HL-60/S4 treated with retinoic acid at 250 ng/mL for 4 days and 3 days (cell line): ENCODE data around the gene COMTD1.

Experiments used
- in situ Hi-C: fragments of 300-500 bp; cut with MboI; formaldehyde crosslinking; loops from 2 replicates; pipeline ENCODE4 v1.7.0; 2022; ENCODE audit warnings: low sequenced_read_pairs

COMTD1 gene

GRCh38 chr10:75235375-75236177, at the start of gene COMTD1:
TSS of gene COMTD1 (minus strand) at chr10:75235957. CDS start at chr10:75235928, 29 bp downstream.
- in situ Hi-C loops = loop anchor here (25.0 kb wide), 1 partner anchor 973 kb away; no protein-coding TSS in a partner anchor

DNA sequence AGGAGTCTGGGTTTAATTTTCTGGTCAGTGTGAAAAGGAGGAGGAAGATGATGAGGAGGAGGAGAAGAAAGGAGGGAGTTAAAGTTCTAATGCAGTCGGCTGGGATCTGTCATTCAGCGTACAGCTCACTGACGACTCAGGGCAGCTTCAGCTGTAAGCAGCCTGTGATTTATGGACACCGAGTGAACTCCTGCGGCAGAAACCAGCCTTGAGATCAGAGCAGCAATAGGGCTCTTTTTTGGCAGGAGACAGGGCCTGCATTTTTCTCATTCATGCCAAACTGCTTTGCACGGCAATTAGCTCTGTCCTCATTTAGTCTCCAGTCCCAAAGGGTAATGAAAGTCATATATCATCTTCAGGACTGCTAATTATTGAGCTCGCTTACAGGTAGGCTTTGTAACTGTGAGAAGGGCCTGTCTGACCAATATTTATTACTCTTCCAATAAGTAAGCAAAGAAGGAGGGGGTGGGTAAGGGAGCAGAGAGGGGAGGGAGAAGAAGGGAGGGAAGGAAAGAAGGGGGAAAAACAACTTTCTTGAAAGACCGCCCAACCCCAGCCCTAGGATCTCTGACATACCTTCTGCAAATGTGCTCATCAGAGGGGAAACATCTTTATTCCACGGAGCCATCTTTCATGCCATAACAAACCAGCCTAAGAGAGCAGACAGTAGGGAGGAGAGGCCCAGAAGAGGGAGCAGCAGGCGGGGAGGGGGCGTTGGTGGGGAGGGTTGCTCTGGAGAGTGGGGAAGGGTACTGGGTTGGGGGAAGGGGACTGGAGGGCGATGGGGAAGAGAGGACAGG, 48.1 kb upstream of the COMTD1 start:
- in situ Hi-C loops = no loop called here

DNA sequence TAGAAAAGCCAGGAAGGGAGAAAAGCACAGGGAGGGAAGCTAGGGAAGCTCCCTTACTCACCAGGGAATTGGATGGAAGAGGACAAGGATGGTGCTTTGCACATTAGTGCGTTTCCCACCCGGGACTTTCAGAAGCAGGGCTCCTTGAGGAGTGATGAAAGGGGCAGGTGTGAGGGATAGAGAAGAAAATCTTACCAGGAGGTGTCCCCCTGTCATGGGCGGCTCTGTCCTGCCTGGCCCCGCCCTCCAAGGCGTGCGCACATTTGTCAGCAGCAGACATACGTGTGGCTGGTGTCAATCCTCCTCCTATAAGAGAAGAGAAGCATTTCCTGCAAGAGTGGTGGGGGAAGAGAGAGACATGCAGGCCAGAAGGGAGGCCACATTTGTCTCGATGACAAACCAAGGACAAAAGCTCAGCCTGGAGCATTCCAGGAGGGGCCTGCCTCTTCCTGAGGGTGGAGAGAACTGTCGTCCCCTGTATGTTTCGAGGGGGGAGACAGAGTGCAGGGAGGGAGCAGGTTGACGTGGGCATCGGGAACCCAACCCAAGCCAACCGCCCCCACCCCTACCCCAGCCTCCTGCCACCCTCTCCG, 47.4 kb upstream of the COMTD1 start:
- in situ Hi-C loops = no loop called here

GRCh38 chr10:75281974-75282373, 46.2 kb upstream of the COMTD1 start:
- in situ Hi-C loops = no loop called here

GRCh38 chr10:75280236-75280635, 44.5 kb upstream of the COMTD1 start:
- in situ Hi-C loops = no loop called here

DNA sequence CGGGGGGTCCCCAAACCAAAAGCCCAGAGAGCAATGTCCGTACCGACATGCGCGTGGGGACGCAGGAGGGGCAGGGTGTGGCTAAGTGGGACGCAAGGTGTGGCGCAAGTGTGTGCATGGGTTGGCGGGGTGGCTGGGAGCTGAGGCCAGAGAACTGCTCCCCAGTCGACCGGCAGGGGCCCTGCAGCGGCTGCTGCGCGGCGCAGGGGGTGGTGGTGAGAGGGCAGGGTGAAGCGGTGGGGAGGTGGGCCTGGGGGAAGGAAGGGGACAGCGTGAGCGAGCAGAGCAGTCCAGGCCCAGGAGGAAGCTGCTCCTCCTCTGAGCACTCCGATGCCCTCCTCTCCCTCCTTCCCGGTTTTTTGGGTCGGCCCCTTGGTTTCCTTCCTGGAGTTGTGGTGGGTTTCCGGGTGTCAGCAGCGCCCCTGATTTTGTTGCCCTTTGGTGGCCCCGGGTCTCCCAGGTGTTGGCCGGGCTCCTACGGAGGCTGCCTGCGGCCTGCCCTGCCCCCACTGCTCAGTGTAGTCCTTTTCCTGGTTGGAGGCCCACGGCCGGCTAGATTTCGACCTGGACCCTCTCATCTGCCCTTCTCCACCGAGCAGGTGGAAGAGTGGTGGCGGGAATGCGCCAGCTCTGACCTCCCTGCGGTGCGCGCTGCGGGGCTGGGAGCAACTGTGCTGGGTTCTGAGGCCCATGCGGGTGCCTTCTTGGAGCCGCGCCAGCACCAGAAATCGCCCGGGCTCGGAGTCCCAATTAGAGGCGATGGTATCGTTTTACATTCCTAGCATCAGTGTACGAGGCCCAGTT, 40.5 kb upstream of the COMTD1 start:
- in situ Hi-C loops = no loop called here

GRCh38 chr10:75272896-75273295, 37.1 kb upstream of the COMTD1 start:
- in situ Hi-C loops = no loop called here

DNA sequence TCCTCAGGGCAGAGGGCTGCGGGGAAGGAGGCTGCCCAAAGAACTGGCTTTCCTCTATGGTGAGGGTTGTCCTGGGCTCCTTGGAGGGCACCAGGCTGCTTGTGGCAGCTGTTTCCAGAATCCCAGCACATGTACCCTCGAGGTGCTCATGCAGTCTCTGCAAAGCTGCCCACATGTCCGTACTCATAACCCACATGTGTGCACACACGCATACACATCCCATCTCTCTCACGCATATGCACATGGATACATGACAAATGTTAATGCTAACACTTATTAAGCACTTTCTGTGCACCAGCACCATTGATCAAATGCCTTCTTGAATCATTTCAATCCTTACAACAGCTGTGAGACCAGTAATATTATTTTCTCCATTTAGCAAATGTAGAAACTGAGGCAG, 36.3 kb upstream of the COMTD1 start:
- in situ Hi-C loops = no loop called here

DNA sequence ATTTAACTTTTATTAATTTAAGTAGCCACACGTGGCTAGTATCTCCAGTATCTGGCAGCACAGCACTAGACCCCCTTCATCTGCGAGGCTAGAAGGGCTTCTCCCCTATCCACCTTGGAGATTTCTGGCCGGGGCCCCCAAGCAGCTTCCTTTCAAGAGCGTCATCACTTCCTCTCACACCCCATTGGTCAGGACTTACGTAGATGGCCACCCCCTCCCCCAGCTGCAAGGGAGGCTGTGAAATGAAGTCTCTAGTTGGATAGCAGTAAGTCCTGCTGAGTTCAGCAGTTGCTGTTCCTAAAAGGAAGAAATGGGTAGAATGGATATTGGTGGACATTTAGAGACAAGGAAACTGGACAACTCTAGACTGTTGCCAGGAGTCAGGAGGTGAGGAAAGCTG, 33.8 kb upstream of the COMTD1 start:
- in situ Hi-C loops = no loop called here

DNA sequence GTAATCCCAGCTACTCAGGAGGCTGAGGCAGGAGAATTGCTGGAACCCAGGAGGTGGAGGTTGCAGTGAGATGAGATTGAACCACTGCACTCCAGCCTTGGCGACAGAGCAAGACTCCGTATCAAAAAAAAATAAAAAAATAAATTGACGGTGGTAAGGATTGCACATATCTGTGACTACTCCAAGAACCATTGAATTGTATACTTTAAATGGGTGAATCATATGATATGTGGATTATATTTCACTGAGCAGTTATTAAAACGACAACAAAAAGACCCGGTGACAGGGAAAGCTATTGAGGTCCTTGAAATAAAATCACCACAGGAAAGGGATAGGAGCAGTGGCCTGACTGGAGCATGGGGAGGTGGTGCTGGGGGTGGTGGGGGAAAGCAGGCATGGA, 31.2 kb upstream of the COMTD1 start:
- in situ Hi-C loops = no loop called here

- in situ Hi-C loops = no loop called here
These were observed 30.1 kb upstream of the COMTD1 start for GRCh38 chr10:75265856-75266255.

DNA sequence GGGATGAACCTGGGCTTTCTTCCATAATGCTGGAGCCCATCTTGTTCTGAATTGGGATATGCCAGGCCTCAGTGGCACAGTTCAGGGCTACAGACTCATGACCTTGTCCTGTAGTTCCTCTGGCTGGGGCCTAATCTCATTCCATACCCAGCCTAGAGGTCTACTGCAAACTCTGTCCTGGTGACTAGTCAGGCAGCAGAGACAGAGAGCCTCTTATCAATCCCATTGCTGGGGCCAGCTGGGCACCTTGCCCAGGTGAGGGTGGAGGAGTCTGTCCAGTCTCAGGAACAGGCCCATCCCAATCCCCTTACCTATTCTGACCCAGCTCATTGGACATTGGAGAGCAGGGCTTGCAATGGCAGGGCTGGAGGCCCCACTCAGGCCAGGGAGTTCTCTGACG, 28.0 kb upstream of the COMTD1 start:
- in situ Hi-C loops = no loop called here

- in situ Hi-C loops = no loop called here
These were observed 26.3 kb upstream of the COMTD1 start for GRCh38 chr10:75261813-75262705.

DNA sequence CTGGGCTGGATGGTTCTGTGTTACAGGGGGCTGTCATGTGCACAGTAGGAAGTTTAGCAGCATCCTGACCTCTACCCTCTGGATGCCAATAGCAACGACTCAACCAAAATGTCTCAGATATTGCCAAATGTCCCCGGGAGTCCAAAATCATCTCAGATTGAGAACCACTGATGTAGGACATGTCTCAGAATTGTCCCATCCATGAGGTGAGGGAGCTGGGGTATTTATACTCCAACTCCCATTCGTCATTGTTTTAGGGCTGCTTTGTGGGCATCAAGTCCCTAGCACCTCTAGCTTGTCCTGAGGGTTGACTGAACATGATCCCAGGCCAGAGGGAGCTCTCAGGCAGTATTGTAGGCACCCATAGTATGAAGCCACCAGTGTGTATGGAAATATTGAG, 25.2 kb upstream of the COMTD1 start:
- in situ Hi-C loops = no loop called here

GRCh38 chr10:75254739-75255138, 19.0 kb upstream of the COMTD1 start:
- in situ Hi-C loops = no loop called here

- in situ Hi-C loops = no loop called here
These were observed 17.8 kb upstream of the COMTD1 start for GRCh38 chr10:75253281-75254220.

DNA sequence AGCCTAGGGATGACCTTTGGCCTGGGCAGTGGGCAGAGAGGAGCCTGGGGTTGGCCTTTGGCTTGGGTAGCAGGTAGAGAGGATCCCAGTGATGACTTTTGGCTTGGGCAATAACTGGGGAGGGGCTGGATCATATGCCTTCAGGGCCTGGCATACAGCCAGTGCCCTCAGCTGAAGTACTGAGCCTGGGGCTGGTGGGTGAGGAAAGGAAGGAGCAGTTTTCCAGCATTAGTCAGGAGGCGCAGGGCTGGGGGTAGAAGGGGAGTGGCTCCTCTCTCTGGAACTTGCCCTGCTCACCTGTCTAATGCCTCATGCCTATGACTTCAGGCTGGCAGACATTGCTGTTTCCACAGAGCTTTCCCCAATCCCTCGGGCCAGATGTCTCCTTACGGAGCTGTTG, 15.2 kb upstream of the COMTD1 start:
- in situ Hi-C loops = no loop called here

DNA sequence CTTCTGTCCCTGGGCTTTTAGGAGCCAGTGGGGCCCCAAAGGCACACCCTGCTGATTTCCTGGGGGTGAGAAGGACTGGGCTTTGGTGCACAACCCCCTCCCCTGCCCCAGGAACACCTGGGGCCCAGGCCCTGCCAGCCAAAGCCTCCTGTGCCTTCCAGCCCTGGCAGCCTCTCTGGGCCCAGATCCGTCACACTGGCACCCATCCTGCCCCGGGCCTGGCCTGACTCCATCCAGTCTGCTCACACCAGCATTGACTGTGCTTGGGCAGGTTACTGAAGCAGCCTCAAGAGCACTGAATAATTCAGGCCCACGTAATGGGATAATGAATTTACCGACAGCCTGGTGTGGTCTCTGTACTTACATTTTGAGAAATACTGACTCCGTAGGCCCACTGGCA, 12.0 kb upstream of the COMTD1 start:
- in situ Hi-C loops = loop anchor here (25.0 kb wide), 1 partner anchor 985 kb away; no protein-coding TSS in a partner anchor

- in situ Hi-C loops = loop anchor here (25.0 kb wide), 1 partner anchor 984 kb away; no protein-coding TSS in a partner anchor
These were observed 10.7 kb upstream of the COMTD1 start for GRCh38 chr10:75246506-75246905.
